Measurements from ENCODE around the gene USP2. TPM values are rescaled to one million over a fixed set of nuclear protein-coding genes. Genes with fewer than 3 reads are reported as not detected.

Gene USP2
- total and polyA plus RNA-seq, 2 donors (not counting 1 experiment from before 2014, with no cell fraction given) = 0.66 to 2.3 TPM

DNA sequence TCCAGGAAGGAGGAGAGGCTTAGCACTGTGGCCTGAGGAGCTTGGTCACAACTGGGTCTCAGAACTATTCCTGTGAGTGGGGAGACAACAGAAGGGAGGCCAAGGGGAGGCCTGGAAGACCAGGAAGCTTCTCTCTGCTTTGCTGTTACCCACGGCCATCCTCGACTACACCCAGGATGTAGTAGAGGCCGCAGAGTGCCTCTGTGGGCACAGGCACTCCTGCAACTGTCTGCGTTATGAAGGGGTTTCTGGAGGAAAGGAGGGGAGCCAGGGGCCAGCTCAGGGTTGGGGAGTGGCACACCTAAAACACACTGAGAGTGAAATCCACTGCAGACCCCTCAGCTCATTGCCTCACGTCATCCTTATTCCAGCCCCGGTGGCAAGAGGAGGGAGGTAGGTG, 31.2 kb downstream of the USP2 start:
- TF ChIP-seq CTCF (conservative IDR thresholded peaks at IDR 0.05 in 1 of 2, IDR thresholded peaks at IDR 0.05 in 1 of 2; ENCODE audit: low read depth in 1 of 2, low read length in 2 of 2) (no peak), EZH2 (IDR thresholded peaks at IDR 0.05; ENCODE audit: low read length, missing control alignments) (no peak)
- H2AFZ ChIP-seq (ENCODE audit: low read length) = no peak overlapping the region
- no peak overlapping the region for H3K4me3 ChIP-seq (replicated peaks in 1 of 4; ENCODE audit: control extremely low read depth in 1 of 4, insufficient read depth in 1 of 4, low read depth in 3 of 4, low read length in 4 of 4)
- H3K79me2 ChIP-seq (ENCODE audit: control insufficient read depth, insufficient read depth, low read length) = no peaks in the 10 kb centered on the region
- no peaks in the 10 kb centered on the region for H3K36me3 ChIP-seq (ENCODE audit: control insufficient read depth, insufficient read depth, low read length)
- no peaks in the 10 kb centered on the region for H3K4me1 ChIP-seq (ENCODE audit: control insufficient read depth, extremely low read depth, insufficient read depth, low read length)
- no peaks in the 10 kb centered on the region for H4K20me1 ChIP-seq (ENCODE audit: control insufficient read depth, extremely low read depth, insufficient read depth, low read length)
- peaks cover 20% of the 10 kb centered on the region for H3K27me3 ChIP-seq (ENCODE audit: control insufficient read depth, insufficient read depth, low read length)
- DNase-seq (ENCODE audit: low read depth in 2 of 2) = no peak
- H3K9ac ChIP-seq (ENCODE audit: insufficient read depth, low read length) = no peak overlapping the region
- H3K4me2 ChIP-seq (ENCODE audit: extremely low read depth, insufficient read depth, low read length) = no peak overlapping the region
- no peaks in the 10 kb centered on the region for H3K9me3 ChIP-seq (ENCODE audit: control insufficient read depth, insufficient read depth, low read depth, low read length)
- H3K27ac ChIP-seq (ENCODE audit: insufficient read depth, low read length) = no peak overlapping the region

- TF ChIP-seq EZH2 (IDR thresholded peaks at IDR 0.05; ENCODE audit: low read length, missing control alignments) = no peak
- no peak for TF ChIP-seq CTCF (conservative IDR thresholded peaks at IDR 0.05 in 1 of 2, IDR thresholded peaks at IDR 0.05 in 1 of 2; ENCODE audit: low read depth in 1 of 2, low read length in 2 of 2)
- Histone ChIP-seq H3K4me3 (replicated peaks in 1 of 4; ENCODE audit: control extremely low read depth in 1 of 4, insufficient read depth in 1 of 4, low read depth in 3 of 4, low read length in 4 of 4) (no peak overlapping the region), H3K9ac (ENCODE audit: insufficient read depth, low read length) (no peak overlapping the region), H3K27ac (ENCODE audit: insufficient read depth, low read length) (no peak overlapping the region), H3K36me3 (ENCODE audit: control insufficient read depth, insufficient read depth, low read length) (no peaks in the 10 kb centered on the region), H2AFZ (ENCODE audit: low read length) (no peak overlapping the region), H3K79me2 (ENCODE audit: control insufficient read depth, insufficient read depth, low read length) (no peaks in the 10 kb centered on the region), H3K9me3 (ENCODE audit: control insufficient read depth, insufficient read depth, low read depth, low read length) (no peaks in the 10 kb centered on the region), H3K4me1 (ENCODE audit: control insufficient read depth, extremely low read depth, insufficient read depth, low read length) (no peaks in the 10 kb centered on the region), H4K20me1 (ENCODE audit: control insufficient read depth, extremely low read depth, insufficient read depth, low read length) (no peaks in the 10 kb centered on the region), H3K27me3 (ENCODE audit: control insufficient read depth, insufficient read depth, low read length) (peaks cover 25% of the 10 kb centered on the region), H3K4me2 (ENCODE audit: extremely low read depth, insufficient read depth, low read length) (no peak overlapping the region)
- DNase-seq (ENCODE audit: low read depth in 2 of 2) = no peak
Observed at GRCh38 chr11:119347940-119348605, 33.4 kb downstream of the USP2 start.

DNA sequence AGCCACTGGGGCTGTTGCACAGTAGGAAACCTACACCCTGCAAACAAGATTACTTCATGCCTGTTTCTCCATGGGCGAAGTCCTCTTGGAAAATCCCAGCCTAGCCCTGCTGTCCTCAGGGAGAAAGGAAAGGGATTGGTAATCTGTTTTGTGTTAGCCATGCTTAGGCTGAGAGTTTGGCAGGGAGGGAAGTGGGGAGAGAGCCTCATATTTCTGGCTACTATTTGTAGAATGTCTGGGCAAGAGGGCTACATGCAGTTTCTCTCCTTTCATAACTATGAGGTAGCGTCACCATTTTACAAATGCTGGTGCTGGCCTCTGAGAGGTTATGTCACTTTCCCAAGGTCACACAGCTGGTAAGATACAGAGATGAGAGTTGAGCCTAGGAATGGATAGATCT, 34.2 kb downstream of the USP2 start:
- H3K36me3 ChIP-seq (ENCODE audit: control insufficient read depth, insufficient read depth, low read length) = no peaks in the 10 kb centered on the region
- no peaks in the 10 kb centered on the region for H3K9me3 ChIP-seq (ENCODE audit: control insufficient read depth, insufficient read depth, low read depth, low read length)
- no peak overlapping the region for H2AFZ ChIP-seq (ENCODE audit: low read length)
- H3K79me2 ChIP-seq (ENCODE audit: control insufficient read depth, insufficient read depth, low read length) = no peaks in the 10 kb centered on the region
- no peak for DNase-seq (ENCODE audit: low read depth in 2 of 2)
- peaks cover 25% of the 10 kb centered on the region for H3K27me3 ChIP-seq (ENCODE audit: control insufficient read depth, insufficient read depth, low read length)
- H3K4me3 ChIP-seq (replicated peaks in 1 of 4; ENCODE audit: control extremely low read depth in 1 of 4, insufficient read depth in 1 of 4, low read depth in 3 of 4, low read length in 4 of 4) = no peak overlapping the region
- no peak overlapping the region for H3K9ac ChIP-seq (ENCODE audit: insufficient read depth, low read length)
- H3K4me2 ChIP-seq (ENCODE audit: extremely low read depth, insufficient read depth, low read length) = no peak overlapping the region
- TF ChIP-seq CTCF (conservative IDR thresholded peaks at IDR 0.05 in 1 of 2, IDR thresholded peaks at IDR 0.05 in 1 of 2; ENCODE audit: low read depth in 1 of 2, low read length in 2 of 2) (no peak), EZH2 (IDR thresholded peaks at IDR 0.05; ENCODE audit: low read length, missing control alignments) (no peak)
- no peaks in the 10 kb centered on the region for H4K20me1 ChIP-seq (ENCODE audit: control insufficient read depth, extremely low read depth, insufficient read depth, low read length)
- H3K27ac ChIP-seq (ENCODE audit: insufficient read depth, low read length) = no peak overlapping the region
- no peaks in the 10 kb centered on the region for H3K4me1 ChIP-seq (ENCODE audit: control insufficient read depth, extremely low read depth, insufficient read depth, low read length)
